GM21381 (cell line): ENCODE data around the gene PPP1R1C.
"Not testable (repeated sequence)": the region's sequence is repeated elsewhere in the genome, so short reads cannot be mapped to it uniquely, and the experiment has no call there.

ENCODE experiments used
- ATAC-seq: cut with Tn5 transposase; IDR thresholded peaks from one replicate; pipeline ENCODE4 v1.9.1; 2021; ENCODE audit warnings: mild to moderate bottlenecking, moderate library complexity; ENCODE audit not compliant: unreplicated experiment

PPP1R1C gene

DNA sequence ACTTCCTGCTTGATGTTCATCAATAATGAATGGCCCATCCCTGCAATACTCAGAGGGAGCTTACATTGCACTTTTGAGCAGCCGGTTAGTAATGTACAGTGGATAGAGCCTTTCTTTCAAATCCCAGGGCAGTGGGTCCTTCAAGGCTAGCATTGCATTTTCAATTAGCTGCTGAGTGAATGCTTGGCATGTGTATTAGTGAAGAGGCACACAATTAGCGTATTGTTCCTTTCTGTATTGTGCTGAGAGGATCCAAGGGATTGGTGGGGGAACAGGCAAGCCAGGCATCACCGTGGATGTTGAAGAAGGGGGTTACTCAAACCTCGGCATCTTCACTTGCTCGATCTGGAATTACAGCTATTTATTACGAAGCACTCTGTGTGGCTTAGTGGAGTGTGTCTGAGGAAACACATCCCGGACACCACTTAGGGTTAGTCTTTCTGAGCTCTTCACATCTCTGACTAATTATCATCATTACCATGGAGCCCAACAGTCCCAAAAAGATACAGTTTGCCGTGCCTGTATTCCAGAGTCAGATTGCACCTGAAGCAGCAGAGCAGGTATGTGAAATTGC lies at the start of gene PPP1R1C:
TSS of gene PPP1R1C (plus strand) at position 222 of the 574 bp plus-strand sequence. CDS start at position 480, 258 bp downstream.
- no peak for ATAC-seq

- no peak for ATAC-seq
These were observed 48.2 kb upstream of the PPP1R1C start for GRCh38 chr2:181937473-181937872.

DNA sequence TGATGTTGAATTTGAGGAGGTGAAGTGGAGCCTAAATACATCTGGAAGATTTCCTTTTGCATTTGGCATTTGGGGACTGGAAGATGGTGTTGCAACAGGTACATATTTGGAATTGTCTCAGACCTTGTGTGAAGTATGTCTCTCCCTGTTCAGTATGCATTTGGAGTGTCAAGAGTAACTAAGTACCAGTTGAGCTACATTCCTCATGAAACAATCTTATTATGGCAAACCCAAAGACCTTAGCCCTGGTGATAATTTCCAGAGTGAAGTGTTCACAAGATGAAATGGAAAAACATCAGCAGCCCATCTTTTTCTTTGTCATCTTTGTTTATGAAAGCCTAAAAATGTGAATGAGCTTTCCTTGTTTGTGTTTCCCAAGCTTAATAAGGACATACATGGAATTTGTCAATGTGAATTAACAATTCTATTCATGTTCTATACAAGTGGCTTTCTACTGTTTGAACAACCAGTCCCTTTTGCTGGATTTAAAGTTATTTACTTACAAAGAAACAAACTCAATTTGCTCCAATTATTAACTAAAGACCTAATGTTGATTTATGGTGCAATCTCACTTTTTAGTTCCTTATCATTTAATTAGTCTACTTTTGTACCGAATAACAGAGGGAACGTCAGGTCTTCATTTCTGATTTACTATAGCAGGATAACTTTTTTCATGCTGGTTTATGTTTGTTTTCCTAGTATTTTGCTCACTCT lies 42.1 kb upstream of the PPP1R1C start:
- no peak for ATAC-seq

DNA sequence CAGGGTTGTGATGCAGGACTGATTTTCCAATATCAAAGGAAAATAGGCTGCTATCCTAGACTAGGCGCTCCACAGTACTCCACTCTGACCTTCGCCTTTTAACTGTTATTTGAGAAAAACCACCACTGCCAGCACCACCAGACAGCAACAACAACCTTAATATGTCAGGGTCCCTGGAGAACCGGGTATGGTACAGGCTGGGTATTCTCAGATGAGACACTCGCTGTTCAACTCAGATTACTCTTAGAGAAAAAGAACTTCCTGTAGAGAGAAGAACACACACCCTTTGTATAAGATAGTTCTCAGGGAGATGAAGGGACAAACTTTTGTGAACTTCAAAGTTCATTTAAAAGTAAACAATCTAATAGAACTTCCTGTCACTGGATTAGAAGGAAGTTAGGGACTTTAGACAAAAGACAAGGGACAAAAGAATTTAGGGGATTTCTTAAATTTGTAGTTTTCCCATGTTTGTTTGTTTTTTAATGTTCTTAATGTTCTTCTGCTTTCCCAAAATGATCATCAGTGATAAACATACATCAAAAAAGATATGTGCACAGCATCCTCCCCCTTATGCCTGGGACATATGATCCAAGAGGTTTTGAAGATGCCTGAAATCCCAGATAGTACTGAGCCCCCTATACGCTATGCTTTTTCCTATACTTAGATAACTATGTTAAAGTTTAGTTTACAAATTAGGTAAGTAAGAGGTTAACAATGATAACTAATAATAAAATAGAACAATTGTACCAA lies 41.3 kb upstream of the PPP1R1C start:
- no peak for ATAC-seq

DNA sequence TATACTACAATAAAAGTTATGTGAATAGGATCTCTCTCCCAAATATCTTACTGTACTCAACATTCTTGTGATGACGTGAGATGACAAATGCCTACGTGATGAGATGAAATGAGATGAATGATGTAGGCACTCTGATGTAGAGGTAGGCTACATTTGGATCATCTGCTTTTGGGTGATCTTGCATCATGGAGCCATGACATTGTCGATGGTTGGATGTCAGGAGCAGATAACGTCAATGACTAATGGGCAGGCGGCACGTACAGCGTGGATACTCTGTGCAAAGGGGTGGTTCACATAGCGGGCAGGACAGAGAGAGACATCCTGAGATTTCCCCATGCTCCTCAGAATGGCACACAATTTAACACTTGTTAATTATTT lies 40.8 kb upstream of the PPP1R1C start:
- no peak for ATAC-seq

- no peak for ATAC-seq
These were observed 39.1 kb upstream of the PPP1R1C start for GRCh38 chr2:181946444-181947127.

DNA sequence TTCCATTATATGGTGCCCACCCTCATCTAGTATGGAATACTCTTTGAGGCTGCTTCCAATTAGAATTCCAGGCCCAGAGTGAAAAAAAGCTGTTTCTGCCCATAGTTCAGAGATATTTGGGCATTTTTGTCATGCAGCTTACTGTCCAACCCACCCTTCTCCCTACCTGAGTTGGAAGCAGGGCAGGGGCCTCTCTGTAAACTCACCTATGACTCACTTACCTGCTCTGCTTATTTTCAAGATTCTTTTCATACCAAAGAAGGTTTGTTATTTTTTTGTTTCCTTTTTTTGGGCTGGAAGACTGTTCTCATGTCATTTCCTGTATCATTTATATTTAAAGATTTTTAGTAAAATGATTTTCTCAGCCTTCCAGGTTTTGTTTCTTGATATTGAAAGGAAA lies 38.4 kb upstream of the PPP1R1C start:
- no peak for ATAC-seq

DNA sequence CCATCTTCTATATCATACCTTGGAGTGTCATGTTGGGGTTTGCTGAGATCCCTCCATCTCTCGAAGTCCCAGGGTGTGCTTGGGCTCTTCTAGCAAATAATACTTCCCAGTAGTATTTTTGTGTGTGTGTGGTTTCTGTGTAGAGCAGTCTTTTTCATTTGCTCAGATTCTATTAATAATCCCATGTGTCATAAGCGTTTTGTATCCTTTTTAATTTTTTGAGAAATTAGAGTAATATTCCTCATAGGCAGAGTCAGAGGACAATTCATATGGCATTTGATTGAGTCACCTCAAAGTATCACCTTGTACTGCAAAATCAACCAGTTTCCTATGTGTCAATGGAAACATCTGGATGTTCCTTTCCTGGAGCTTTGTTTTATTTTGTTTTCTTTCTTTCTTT lies 37.4 kb upstream of the PPP1R1C start:
- ATAC-seq = no peak

GRCh38 chr2:181949047-181949446 lies 36.6 kb upstream of the PPP1R1C start:
- no peak for ATAC-seq

- no peak for ATAC-seq
These were observed 33.0 kb upstream of the PPP1R1C start for GRCh38 chr2:181952404-181953226.

DNA sequence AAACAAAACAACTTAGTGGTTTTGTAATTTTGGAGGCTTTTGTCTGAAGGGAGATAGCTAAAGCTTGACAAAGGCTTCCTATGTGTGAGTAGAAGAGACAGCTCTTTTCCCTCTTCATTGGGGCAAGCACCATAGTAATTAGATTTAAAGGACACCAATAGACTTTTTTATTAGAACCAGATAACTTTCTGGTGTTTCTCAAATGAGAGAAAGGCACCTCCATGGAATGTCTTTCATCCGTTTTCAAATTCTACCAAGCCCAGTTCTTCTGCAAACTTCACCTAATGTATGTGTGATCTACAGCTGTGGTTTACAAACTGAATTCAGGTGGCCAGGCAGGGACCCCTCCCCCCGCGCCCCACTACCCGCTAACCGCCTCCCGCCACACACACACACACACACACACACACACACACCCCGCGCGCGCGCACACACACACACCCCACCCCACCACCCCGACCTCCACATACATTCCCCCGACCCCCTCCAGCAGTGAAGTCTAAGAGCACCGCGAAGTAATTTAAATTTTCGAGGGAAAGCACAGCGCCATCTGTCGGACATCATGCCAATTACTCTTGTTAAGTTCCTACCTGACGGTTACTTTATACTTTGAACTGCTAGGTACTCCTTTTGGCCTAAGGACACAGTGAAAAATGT lies 31.6 kb upstream of the PPP1R1C start:
- ATAC-seq = peak; percentile 68

DNA sequence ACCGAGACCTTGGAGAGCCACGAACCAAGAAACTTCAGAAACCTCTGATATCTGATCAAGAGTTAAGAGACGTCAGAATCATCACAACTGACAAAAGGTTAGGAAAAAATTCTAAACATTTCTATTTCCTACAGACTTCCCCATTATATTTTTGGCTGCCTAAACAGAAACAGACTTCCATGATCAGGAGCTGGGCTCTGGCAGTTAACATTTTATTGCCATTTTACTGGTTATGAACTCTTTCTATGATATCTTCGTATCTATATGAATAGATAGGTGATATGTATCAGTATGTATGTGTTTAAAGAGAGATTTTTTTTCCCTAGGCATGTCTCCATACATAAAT lies 31.1 kb upstream of the PPP1R1C start:
- ATAC-seq = no peak

GRCh38 chr2:181955010-181955409 lies 30.6 kb upstream of the PPP1R1C start:
- ATAC-seq = no peak

DNA sequence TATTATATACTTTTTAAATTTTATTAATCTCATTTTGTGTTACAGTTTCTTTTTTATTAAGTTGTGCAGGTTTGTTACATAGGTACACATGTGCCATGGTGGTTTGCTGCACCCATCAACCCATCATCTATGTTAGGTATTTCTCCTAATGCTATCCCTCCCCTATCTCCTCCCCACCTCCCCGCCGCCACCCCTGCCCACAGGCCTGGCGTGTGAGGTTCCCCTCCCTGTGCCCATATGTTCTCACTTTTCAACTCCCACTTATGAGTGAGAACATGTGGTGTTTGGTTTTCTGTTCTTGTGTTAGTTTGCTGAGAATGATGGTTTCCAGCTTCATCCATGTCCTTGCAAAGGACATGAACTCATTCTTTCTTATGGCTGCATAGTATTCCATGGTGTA lies 29.8 kb upstream of the PPP1R1C start:
- not testable (repeated sequence) for ATAC-seq

- no peak for ATAC-seq
These were observed 28.0 kb upstream of the PPP1R1C start for GRCh38 chr2:181957668-181958067.

DNA sequence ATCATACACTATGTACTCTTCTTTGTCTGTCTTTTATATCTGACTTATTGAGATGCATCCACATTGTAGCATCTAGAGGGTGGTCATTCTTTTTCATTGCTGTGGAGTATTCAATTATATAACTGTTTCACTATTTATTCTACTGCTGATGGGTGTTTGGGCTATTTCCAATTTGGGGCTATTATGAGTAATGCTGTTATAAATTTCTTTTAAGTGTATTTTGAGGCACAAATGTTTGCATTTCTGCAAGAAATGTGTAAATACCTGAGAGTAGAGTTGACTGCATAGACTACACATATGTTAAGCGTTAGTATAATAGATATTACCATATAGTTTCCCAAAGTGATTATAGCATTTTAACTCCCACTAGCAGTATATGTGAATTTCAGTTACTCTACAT lies 26.9 kb upstream of the PPP1R1C start:
- ATAC-seq = no peak

- no peak for ATAC-seq
These were observed 26.1 kb upstream of the PPP1R1C start for GRCh38 chr2:181959508-181959907.

DNA sequence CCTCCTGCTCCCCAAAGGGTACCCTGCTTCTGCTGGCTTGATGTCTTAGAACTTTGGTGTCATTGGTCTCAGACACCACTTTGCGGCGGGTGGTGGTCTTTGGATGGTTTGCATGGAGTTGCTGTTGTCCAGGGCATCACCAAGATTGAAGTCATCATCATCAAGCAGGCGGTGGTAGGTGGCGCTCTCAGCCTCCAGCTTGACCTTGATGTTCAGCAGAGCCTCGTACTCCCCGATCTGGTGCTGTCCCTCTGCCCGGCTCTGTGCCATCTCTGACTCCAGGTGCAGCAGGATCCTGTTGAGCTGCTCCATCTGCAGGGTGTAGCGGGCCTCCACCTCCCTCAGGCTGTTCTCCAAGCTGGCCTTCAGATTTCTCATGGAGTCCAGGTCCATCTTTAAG lies 24.5 kb upstream of the PPP1R1C start:
- ATAC-seq = not testable (repeated sequence)

GRCh38 chr2:181962142-181962541 lies 23.5 kb upstream of the PPP1R1C start:
- no peak for ATAC-seq

DNA sequence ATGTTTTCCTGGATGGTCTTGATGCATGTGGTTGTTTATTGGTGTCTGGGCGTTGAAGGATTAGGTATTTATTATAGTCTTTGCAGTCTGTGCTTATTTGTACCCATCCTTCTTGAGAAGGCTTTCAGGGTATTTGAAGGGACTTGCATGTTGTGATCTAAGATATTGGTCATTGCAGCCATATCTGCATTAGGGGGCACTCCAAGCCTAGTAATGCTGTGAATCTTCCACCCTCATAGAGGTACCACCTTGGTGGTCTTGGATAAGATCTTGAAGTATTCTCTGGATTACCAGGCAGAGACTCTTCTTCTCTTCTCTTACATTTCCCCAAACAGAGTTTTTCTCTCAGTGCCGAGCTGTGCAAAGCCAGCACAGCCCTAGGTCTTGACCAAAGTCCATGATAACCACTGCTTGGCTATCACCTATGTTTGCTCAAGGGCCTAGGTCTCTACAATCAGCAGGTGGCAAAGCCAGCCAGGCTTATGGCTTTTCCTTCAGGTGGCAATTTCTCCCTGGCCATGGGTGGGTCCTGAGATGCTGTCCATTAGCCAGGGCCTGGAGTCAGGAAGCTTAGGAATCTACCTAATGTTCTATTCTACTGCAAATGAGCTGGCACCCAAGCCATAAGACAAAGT lies 15.4 kb upstream of the PPP1R1C start:
- ATAC-seq = no peak
